Measurements from ENCODE around the gene NRXN3.
"Not testable (repeated sequence)": the region's sequence is repeated elsewhere in the genome, so short reads cannot be mapped to it uniquely, and the experiment has no call there.

The NRXN3 gene

DNA sequence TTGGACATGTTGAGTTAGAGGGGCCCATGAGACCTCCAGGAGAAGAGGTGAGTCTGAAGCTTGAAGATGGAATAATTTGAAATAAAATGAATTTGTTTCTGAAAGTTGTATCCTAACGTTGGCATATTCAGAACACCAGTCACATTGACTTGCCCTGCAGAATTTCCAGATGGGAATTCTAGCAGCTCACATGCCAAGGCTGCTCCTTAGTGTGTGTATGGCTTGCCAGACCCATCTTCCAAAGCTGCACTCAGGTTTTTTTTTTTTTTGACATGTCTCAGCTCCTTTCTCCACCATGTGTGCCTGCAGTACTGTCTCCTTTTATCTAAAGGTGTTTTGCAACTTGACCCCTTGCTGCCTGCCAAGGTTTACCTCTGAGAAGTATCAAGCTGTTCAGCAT is 261.9 kb downstream of the NRXN3 start:
- H3K4me3 ChIP-seq (ENCODE audit: low read depth, low read length), result no peak overlapping the region
- TF ChIP-seq, protein P1, sequence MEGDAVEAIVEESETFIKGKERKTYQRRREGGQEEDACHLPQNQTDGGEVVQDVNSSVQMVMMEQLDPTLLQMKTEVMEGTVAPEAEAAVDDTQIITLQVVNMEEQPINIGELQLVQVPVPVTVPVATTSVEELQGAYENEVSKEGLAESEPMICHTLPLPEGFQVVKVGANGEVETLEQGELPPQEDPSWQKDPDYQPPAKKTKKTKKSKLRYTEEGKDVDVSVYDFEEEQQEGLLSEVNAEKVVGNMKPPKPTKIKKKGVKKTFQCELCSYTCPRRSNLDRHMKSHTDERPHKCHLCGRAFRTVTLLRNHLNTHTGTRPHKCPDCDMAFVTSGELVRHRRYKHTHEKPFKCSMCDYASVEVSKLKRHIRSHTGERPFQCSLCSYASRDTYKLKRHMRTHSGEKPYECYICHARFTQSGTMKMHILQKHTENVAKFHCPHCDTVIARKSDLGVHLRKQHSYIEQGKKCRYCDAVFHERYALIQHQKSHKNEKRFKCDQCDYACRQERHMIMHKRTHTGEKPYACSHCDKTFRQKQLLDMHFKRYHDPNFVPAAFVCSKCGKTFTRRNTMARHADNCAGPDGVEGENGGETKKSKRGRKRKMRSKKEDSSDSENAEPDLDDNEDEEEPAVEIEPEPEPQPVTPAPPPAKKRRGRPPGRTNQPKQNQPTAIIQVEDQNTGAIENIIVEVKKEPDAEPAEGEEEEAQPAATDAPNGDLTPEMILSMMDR (IDR thresholded peaks at IDR 0.05; ENCODE audit: borderline replicate concordance, insufficient read depth, low read depth, low read length), result no peak

DNA sequence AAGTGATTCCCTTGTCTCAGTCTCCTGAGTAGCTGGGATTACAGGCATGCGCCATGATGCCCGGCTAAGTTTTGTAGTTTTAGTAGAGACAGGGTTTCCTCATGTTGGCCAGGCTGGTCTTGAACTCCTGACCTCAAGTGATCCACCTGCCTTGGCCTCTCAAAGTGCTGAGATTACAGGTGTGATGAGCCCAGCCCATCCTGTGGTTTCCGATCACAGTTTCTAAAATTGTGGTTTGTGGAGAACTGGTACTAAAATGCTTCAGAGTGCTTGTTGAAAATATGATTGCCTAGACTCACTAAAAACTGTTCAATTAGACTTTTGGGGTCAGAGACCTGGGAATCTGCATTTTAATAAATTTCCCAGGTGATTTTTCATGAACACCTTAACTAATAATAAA is 267.3 kb downstream of the NRXN3 start:
- H3K4me3 ChIP-seq (ENCODE audit: low read depth, low read length), result not testable (repeated sequence)

DNA sequence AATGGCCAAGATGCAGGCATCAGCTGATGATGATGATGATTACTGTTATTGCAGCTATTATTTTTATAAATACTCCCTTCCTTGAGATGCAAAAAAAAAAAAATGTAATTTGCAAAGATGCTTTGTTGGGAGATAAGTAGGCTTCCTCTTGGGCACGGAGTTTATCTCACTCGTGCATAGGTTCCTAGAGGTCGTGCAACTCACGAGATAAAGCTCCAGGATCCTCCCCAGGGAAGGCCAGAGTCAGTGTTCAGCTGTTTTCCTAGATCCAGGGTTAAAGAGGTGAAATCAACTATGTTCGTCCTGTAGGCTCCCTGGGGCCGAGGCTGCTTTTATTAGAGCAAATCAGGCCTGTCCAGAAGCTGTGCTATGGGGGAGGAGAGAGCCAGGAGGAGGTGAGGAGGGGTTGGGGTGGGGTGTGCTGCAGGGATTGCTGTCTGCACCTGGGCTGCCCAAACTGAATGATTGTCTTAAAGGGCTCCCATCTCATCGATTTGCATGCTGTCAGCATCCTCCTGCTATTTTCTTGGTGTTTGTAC is 270.3 kb downstream of the NRXN3 start:
- H3K4me3 ChIP-seq (ENCODE audit: low read depth, low read length), result no peak overlapping the region
- TF ChIP-seq, protein P1 (IDR thresholded peaks at IDR 0.05; ENCODE audit: borderline replicate concordance, insufficient read depth, low read depth, low read length), result no peak

DNA sequence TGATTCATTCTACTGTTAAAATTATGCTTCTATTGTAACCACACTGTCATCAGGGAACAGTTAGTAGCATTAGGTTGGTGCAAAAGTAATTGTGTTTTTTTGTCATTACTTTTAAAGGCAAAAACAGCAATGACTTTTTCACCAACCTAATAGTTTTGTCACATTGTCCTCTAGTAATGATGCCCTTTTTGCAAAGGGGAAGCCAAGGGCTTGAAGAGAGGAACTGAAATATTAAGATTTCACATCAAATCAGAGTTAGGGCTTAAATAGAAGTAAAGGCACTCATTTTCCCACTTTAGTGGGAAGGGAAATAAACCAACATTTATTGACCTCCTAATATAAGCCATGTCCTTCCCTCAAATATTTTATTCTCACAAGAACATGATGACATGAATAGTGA is 273.7 kb downstream of the NRXN3 start:
- TF ChIP-seq, protein P1 (IDR thresholded peaks at IDR 0.05; ENCODE audit: borderline replicate concordance, insufficient read depth, low read depth, low read length), result no peak

GRCh38 chr14:78445275-78445674 is 275.1 kb downstream of the NRXN3 start:
- TF ChIP-seq, protein P1 (IDR thresholded peaks at IDR 0.05; ENCODE audit: borderline replicate concordance, insufficient read depth, low read depth, low read length), result no peak
- H3K4me3 ChIP-seq (ENCODE audit: low read depth, low read length), result no peak overlapping the region

More for the DNA sequence above, 273.7 kb downstream of the NRXN3 start:
- H3K4me3 ChIP-seq (ENCODE audit: low read depth, low read length), result no peak overlapping the region

GRCh38 chr14:78446807-78447206 is 276.6 kb downstream of the NRXN3 start:
- no peak overlapping the region for H3K4me3 ChIP-seq (ENCODE audit: low read depth, low read length)
- TF ChIP-seq, protein P1 (IDR thresholded peaks at IDR 0.05; ENCODE audit: borderline replicate concordance, insufficient read depth, low read depth, low read length), result no peak

- H3K4me3 ChIP-seq (ENCODE audit: low read depth, low read length), result no peak overlapping the region
- TF ChIP-seq, protein P1 (IDR thresholded peaks at IDR 0.05; ENCODE audit: borderline replicate concordance, insufficient read depth, low read depth, low read length), result peak; percentile 72
Measured at GRCh38 chr14:78448164-78449094, 278.3 kb downstream of the NRXN3 start.
